GM21360 (cell line): Measurements from ENCODE around the gene TMED5.
"Not testable (repeated sequence)": the region's sequence is repeated elsewhere in the genome, so short reads cannot be mapped to it uniquely, and the experiment has no call there.

Source experiments
- ATAC-seq: cut with Tn5 transposase; IDR thresholded peaks from one replicate; pipeline ENCODE4 v1.9.1; 2021; ENCODE audit warnings: mild to moderate bottlenecking, moderate library complexity; ENCODE audit not compliant: unreplicated experiment

Gene TMED5

GRCh38 chr1:93172778-93173177 lies 7.4 kb downstream of the TMED5 start:
- no peak for ATAC-seq

GRCh38 chr1:93171549-93172034 lies 8.6 kb downstream of the TMED5 start:
- no peak for ATAC-seq

- not testable (repeated sequence) for ATAC-seq
Measured at GRCh38 chr1:93170141-93170678, 10.0 kb downstream of the TMED5 start.

GRCh38 chr1:93167006-93167405 lies 13.2 kb downstream of the TMED5 start:
- ATAC-seq: no peak

- ATAC-seq: not testable (repeated sequence)
Measured at GRCh38 chr1:93165895-93166294, 14.3 kb downstream of the TMED5 start.

- ATAC-seq: no peak
Measured at GRCh38 chr1:93164816-93165215, 15.4 kb downstream of the TMED5 start.

GRCh38 chr1:93163314-93163713 lies 16.9 kb downstream of the TMED5 start:
- ATAC-seq: not testable (repeated sequence)

- ATAC-seq: no peak
Measured at GRCh38 chr1:93159337-93159736, 20.9 kb downstream of the TMED5 start.

GRCh38 chr1:93155335-93155734 lies 24.9 kb downstream of the TMED5 start:
- ATAC-seq: no peak

GRCh38 chr1:93154898-93155297 lies 25.3 kb downstream of the TMED5 start:
- ATAC-seq: no peak

GRCh38 chr1:93152835-93153234 lies 27.4 kb downstream of the TMED5 start:
- no peak for ATAC-seq

- ATAC-seq: no peak
Measured at GRCh38 chr1:93151474-93151873, 28.7 kb downstream of the TMED5 start.

- no peak for ATAC-seq
Measured at GRCh38 chr1:93150729-93151128, 29.5 kb downstream of the TMED5 start.

- ATAC-seq: no peak
Measured at GRCh38 chr1:93148001-93148400, 32.2 kb downstream of the TMED5 start.

GRCh38 chr1:93143769-93144168 lies 36.4 kb downstream of the TMED5 start:
- no peak for ATAC-seq

- no peak for ATAC-seq
Measured at GRCh38 chr1:93143136-93143535, 37.1 kb downstream of the TMED5 start.

GRCh38 chr1:93142161-93142560 lies 38.1 kb downstream of the TMED5 start:
- no peak for ATAC-seq

- no peak for ATAC-seq
Measured at GRCh38 chr1:93140106-93140505, 40.1 kb downstream of the TMED5 start.

- ATAC-seq: no peak
Measured at GRCh38 chr1:93137604-93138292, 42.5 kb downstream of the TMED5 start.

GRCh38 chr1:93136445-93136844 lies 43.8 kb downstream of the TMED5 start:
- no peak for ATAC-seq

GRCh38 chr1:93132638-93133037 lies 47.6 kb downstream of the TMED5 start:
- ATAC-seq: no peak

- no peak for ATAC-seq
Measured at GRCh38 chr1:93129507-93130099, 50.6 kb downstream of the TMED5 start.
